Stimulated activated CD4-positive, alpha-beta T cell treated with anti-CD3 and anti-CD28 coated beads, Interleukin-1b, Interleukin-23, amount 100 ng/mL, for 4 hours (primary cell): ENCODE data around the gene SEPTIN12.
A peak's percentile ranks its signal among the peaks of the same experiment; 100 is the strongest.

Source experiments
- DNase-seq, 2 donors: peaks; one replicate each; pipeline ENCODE4 v3.0.0-alpha.2; 2020; ENCODE audit warnings: low read depth in 2 of 2

SEPTIN12 gene

GRCh38 chr16:4783951-4784336 is 4.2 kb downstream of the SEPTIN12 start:
- DNase-seq, result no peak

GRCh38 chr16:4783251-4783950 is 4.7 kb downstream of the SEPTIN12 start:
- no peak for DNase-seq

GRCh38 chr16:4780235-4780634 is 7.9 kb downstream of the SEPTIN12 start:
- no peak for DNase-seq

- no peak for DNase-seq
Measured at GRCh38 chr16:4778050-4778392, 10.1 kb downstream of the SEPTIN12 start.

- DNase-seq, result no peak
Measured at GRCh38 chr16:4777339-4778049, 10.7 kb downstream of the SEPTIN12 start.

GRCh38 chr16:4776141-4776705 is 11.9 kb downstream of the SEPTIN12 start:
- no peak for DNase-seq

- no peak for DNase-seq
Measured at GRCh38 chr16:4775005-4775404, 13.1 kb downstream of the SEPTIN12 start.

GRCh38 chr16:4772351-4772750 is 15.8 kb downstream of the SEPTIN12 start:
- DNase-seq, result no peak

GRCh38 chr16:4771646-4772045 is 16.5 kb downstream of the SEPTIN12 start:
- DNase-seq, result no peak

GRCh38 chr16:4769306-4769638 is 18.9 kb downstream of the SEPTIN12 start:
- DNase-seq, result no peak

GRCh38 chr16:4768549-4769305 is 19.4 kb downstream of the SEPTIN12 start:
- DNase-seq, result peak; percentile 66 to 87

- DNase-seq, result no peak
Measured at GRCh38 chr16:4767872-4768548, 20.1 kb downstream of the SEPTIN12 start.

GRCh38 chr16:4766875-4767628 is 21.1 kb downstream of the SEPTIN12 start, which contains the start of gene ZNF500:
ZNF500 (minus strand) TSS chr16:4767162; CDS start chr16:4765978, 1,184 bp downstream.
- peak; percentile 95 to 99 for DNase-seq

- no peak for DNase-seq
Measured at GRCh38 chr16:4765511-4766474, 22.4 kb downstream of the SEPTIN12 start.

- DNase-seq, result no peak
Measured at GRCh38 chr16:4763791-4764190, 24.4 kb downstream of the SEPTIN12 start.

GRCh38 chr16:4762205-4762604 is 25.9 kb downstream of the SEPTIN12 start:
- DNase-seq, result no peak

GRCh38 chr16:4760221-4760910 is 27.8 kb downstream of the SEPTIN12 start:
- no peak for DNase-seq

GRCh38 chr16:4755687-4756086 is 32.5 kb downstream of the SEPTIN12 start:
- no peak for DNase-seq

- no peak for DNase-seq
Measured at GRCh38 chr16:4754865-4755264, 33.3 kb downstream of the SEPTIN12 start.
